Ovary (tissue), 3 donors: ENCODE measurements around the gene NEDD4.

Experiments
- CTCF ChIP-seq, 3 donors: fragments of 450-650 bp in 2 of 3; fragments of 200-600 bp in 1 of 3; IDR thresholded peaks; one replicate each; pipeline versions ENCODE4 v1.5.1 to v1.8.0; 2016 to 2022; ENCODE audit warnings: antibody characterized with exemption in 3 of 3, mild to moderate bottlenecking in 1 of 3
- EP300 ChIP-seq: sonication (generic); formaldehyde crosslinking; IDR thresholded peaks from one replicate; pipeline ENCODE4 v1.6.1; 2017; ENCODE audit warnings: antibody characterized with exemption
- POLR2A ChIP-seq: fragments of 450-650 bp; IDR thresholded peaks from one replicate; pipeline ENCODE4 v1.6.1; 2017; ENCODE audit warnings: antibody characterized with exemption, mild to moderate bottlenecking, moderate library complexity
- donor health status: DM: no; HTN: no; CAD: no.

GRCh38 chr15:55981582-55982249, 11.7 kb downstream of the NEDD4 start:
- TF ChIP-seq CTCF (IDR thresholded peaks at IDR 0.05) (no peak), POLR2A (no peak), EP300 (no peak)
